GM12872 (cell line): ENCODE data around the gene RAPGEF5.

Source experiments
- CTCF ChIP-seq: IDR thresholded peaks from 3 replicates; pipeline ENCODE4 v1.5.1; 2011; ENCODE audit warnings: low read depth, mild to moderate bottlenecking, low read length, moderate library complexity; ENCODE audit not compliant: insufficient read depth

The RAPGEF5 gene

GRCh38 chr7:22262538-22262937 lies 94.4 kb downstream of the RAPGEF5 start:
- TF ChIP-seq CTCF, result no peak

- peak; percentile 6; the same call in 1 of the 3 replicates for TF ChIP-seq CTCF
Observed at GRCh38 chr7:22256541-22257096, 100.3 kb downstream of the RAPGEF5 start.

- TF ChIP-seq CTCF, result no peak
Observed at GRCh38 chr7:22255834-22256233, 101.1 kb downstream of the RAPGEF5 start.

DNA sequence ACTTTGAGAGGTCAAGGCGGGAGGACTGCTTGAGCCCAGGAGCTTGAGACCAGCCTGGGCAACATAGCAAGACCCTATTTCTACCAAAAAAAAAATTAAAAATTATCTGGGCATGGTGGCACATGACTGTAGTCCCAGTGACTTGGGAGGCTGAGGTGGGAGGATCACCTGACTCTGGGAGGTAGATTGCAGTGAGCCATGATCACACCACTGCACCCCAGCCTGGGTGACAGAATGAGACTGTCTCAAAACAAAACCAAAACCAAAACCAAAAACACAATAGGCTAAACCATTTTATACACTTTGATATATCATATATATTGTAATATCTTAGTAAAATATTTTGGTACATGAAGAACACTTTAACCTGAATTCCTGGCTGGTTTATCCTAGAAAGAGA lies 101.6 kb downstream of the RAPGEF5 start:
- TF ChIP-seq CTCF, result no peak

DNA sequence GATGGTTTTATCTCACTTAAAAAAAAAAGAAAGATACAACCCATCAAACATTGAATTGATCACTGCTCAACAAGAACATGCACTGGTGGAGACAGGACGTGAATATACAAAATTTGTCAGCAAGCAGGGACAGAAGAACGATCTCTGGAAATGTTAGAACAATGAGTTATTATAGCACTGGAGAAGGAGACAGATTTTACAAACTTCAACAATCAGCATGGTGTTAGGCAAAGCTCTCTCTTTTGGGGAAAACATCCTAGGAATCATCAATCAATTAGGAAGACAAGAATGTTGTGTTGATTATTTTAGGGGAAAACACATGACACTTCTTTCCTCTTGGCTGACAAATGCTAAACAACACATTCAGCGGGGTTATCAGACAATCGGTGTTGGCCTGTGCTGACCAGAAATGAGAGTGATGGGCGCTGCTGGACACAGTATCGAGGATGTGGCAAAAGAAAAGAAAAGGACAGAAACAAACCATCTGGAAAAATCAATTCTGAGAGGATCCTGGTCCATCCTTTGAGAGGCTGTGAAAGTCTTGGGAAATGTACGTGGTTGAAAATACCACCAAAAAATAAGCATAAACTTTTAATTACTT lies 103.9 kb downstream of the RAPGEF5 start:
- TF ChIP-seq CTCF, result no peak

GRCh38 chr7:22252016-22252415 lies 104.9 kb downstream of the RAPGEF5 start:
- TF ChIP-seq CTCF, result no peak

- TF ChIP-seq CTCF, result no peak
Observed at GRCh38 chr7:22251281-22251680, 105.7 kb downstream of the RAPGEF5 start.

DNA sequence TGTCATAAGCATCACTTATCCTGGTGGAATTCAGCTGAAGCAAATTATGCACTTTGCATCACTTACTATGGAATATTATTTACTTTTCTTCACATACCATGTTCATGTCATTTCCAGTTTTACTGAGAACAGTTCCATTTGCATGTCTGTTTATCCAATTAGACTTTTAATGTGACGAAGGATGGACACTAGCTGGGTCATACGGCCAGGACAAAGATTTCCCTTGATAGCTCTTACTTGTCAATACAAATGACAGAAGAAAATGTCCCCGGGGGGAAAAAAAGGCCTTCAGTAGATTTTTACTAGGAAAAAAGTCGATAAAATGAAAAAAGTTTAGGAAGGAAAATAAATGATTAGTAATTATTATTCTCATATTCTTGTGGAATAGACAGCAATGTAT lies 106.6 kb downstream of the RAPGEF5 start:
- no peak for TF ChIP-seq CTCF
